KMS-11 (cell line): Measurements from ENCODE around the gene IFNL4.

Source experiments
- H2AFZ ChIP-seq: fragments of 200-600 bp; sonication (generic); 2 replicates; pipeline ENCODE4 v1.6.1; 2016; ENCODE audit warnings: antibody characterized with exemption, mixed run types, low read depth
- H3K27ac ChIP-seq: fragments of 200-600 bp; sonication (generic); 2 replicates; pipeline ENCODE4 v1.6.1; 2016; ENCODE audit warnings: mild to moderate bottlenecking, mixed run types
- H3K27me3 ChIP-seq: fragments of 200-600 bp; sonication (generic); 2 replicates; pipeline ENCODE4 v1.6.1; 2017; ENCODE audit warnings: mild to moderate bottlenecking, low read depth, mixed run types, moderate library complexity; ENCODE audit not compliant: insufficient read depth
- H3K36me3 ChIP-seq: fragments of 200-600 bp; sonication (generic); 2 replicates; pipeline ENCODE4 v1.6.1; 2017; ENCODE audit warnings: mild to moderate bottlenecking, mixed run types; ENCODE audit not compliant: insufficient read depth
- H3K4me1 ChIP-seq: fragments of 200-600 bp; sonication (generic); 2 replicates; pipeline ENCODE4 v1.6.1; 2016; ENCODE audit warnings: mild to moderate bottlenecking, low read depth, mixed run types; ENCODE audit not compliant: poor library complexity, severe bottlenecking
- H3K4me2 ChIP-seq: fragments of 200-600 bp; sonication (generic); 2 replicates; pipeline ENCODE4 v1.7.0; 2016; ENCODE audit warnings: mild to moderate bottlenecking, mixed run types
- H3K4me3 ChIP-seq: fragments of 200-600 bp; sonication (generic); IDR thresholded peaks from 2 replicates; pipeline ENCODE4 v1.6.1; 2017; ENCODE audit warnings: low read depth, low read length, mixed read lengths; ENCODE audit not compliant: insufficient read depth
- H3K79me2 ChIP-seq: fragments of 200-600 bp; sonication (generic); 2 replicates; pipeline ENCODE4 v1.6.1; 2016; ENCODE audit warnings: low read depth, mixed run types; ENCODE audit not compliant: insufficient read depth
- H3K9ac ChIP-seq: fragments of 200-600 bp; sonication (generic); 2 replicates; pipeline ENCODE4 v1.6.1; 2016; ENCODE audit warnings: mild to moderate bottlenecking, mixed run types
- H4K20me1 ChIP-seq: fragments of 200-600 bp; sonication (generic); 2 replicates; pipeline ENCODE4 v1.6.1; 2016; ENCODE audit warnings: mild to moderate bottlenecking, mixed run types; ENCODE audit not compliant: insufficient read depth
- CTCF ChIP-seq: fragments of 200-600 bp; sonication (generic); conservative IDR thresholded peaks from 2 replicates; pipeline ENCODE4 v1.6.1; 2017; ENCODE audit warnings: low read depth, mild to moderate bottlenecking, antibody characterized with exemption, low read length, moderate library complexity, mixed read lengths

The IFNL4 gene

GRCh38 chr19:39238209-39238608 is 10.4 kb downstream of the IFNL4 start:
- TF ChIP-seq CTCF = no peak
- Histone ChIP-seq H3K27me3 (no peaks in the 10 kb centered on the region), H3K4me3 (no peak overlapping the region), H3K4me2 (peak overlapping the region; percentile 34; the same call in 1 of the 2 replicates), H3K9ac (no peak overlapping the region; the same call in 1 of the 2 replicates), H2AFZ (peak overlapping the region; percentile 56; the same call in 1 of the 2 replicates), H3K36me3 (no peaks in the 10 kb centered on the region), H3K4me1 (peaks cover 9% of the 10 kb centered on the region), H4K20me1 (no peaks in the 10 kb centered on the region), H3K27ac (no peak overlapping the region), H3K79me2 (no peaks in the 10 kb centered on the region)

- Histone ChIP-seq H3K79me2 (no peaks in the 10 kb centered on the region), H3K9ac (no peak overlapping the region; the same call in 1 of the 2 replicates), H3K4me1 (peaks cover 9% of the 10 kb centered on the region), H3K36me3 (no peaks in the 10 kb centered on the region), H2AFZ (peak overlapping the region; percentile 56), H4K20me1 (no peaks in the 10 kb centered on the region), H3K4me3 (no peak overlapping the region), H3K27ac (no peak overlapping the region), H3K4me2 (peak overlapping the region; percentile 34; the same call in 1 of the 2 replicates), H3K27me3 (no peaks in the 10 kb centered on the region)
- TF ChIP-seq CTCF = no peak
Observed at GRCh38 chr19:39237200-39238184, 11.2 kb downstream of the IFNL4 start.

DNA sequence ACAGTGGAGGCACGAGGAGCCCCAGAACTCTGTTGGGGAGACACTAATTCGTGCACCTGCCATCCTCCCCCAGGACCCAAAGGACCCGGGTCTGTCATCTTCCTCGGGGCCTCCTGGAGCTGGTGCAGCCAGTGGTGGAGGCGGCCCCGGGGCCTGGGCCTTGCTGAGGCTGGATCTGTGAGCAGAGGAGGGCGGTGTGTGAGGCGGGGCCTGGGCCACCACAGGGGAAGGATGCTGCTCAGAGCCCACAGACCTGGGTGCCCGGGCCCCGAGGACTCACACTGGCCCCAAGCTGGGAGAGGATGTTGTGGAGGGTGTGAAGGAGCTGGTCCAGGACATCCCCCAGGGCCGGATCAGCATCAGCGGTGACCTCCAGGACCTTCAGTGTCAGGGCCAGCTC is 12.1 kb downstream of the IFNL4 start:
- no peaks in the 10 kb centered on the region for H4K20me1 ChIP-seq
- H3K4me2 ChIP-seq = no peak overlapping the region
- H3K27me3 ChIP-seq = no peaks in the 10 kb centered on the region
- H3K9ac ChIP-seq = no peak overlapping the region
- H3K36me3 ChIP-seq = no peaks in the 10 kb centered on the region
- H3K4me1 ChIP-seq = peaks cover 9% of the 10 kb centered on the region
- TF ChIP-seq CTCF = no peak
- no peak overlapping the region for H3K27ac ChIP-seq
- H2AFZ ChIP-seq = no peak overlapping the region
- H3K4me3 ChIP-seq = no peak overlapping the region
- H3K79me2 ChIP-seq = no peaks in the 10 kb centered on the region

DNA sequence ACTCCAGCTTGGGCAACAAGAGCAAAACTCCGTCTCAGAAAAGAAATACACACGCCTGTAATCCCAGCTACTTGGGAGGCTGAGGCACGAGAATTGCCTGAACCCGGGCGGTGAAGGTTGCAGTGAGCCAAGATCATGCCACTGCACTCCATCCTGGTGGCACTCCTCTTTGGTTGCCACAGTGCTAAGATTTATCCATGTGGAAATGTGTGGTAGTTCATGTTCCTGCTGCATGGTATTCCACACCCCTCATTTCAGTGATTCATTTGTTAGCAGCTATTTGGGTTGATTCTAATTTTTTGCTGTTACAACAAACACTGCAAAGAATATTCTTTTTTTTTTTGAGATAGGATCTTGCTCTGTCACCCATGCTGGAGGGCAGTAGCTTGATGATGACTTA is 15.9 kb downstream of the IFNL4 start:
- Histone ChIP-seq H3K4me1 (peaks cover 3% of the 10 kb centered on the region), H3K79me2 (no peaks in the 10 kb centered on the region), H4K20me1 (no peaks in the 10 kb centered on the region), H3K36me3 (no peaks in the 10 kb centered on the region), H2AFZ (no peak overlapping the region), H3K27me3 (no peaks in the 10 kb centered on the region), H3K9ac (no peak overlapping the region), H3K4me2 (no peak overlapping the region), H3K4me3 (no peak overlapping the region), H3K27ac (no peak overlapping the region)
- no peak for TF ChIP-seq CTCF
